Esophagus squamous epithelium (tissue), 5 donors: ENCODE data around the gene FRS3. TPM values are rescaled to one million over a fixed set of nuclear protein-coding genes. Genes with fewer than 3 reads are reported as not detected.

ENCODE experiments used
- DNase-seq: peaks from one replicate; lab custom pipeline; 2025; lab: John Stamatoyannopoulos, UW
- H3K27ac ChIP-seq, 4 donors: fragments of 200-600 bp; sonication (generic); one replicate each; pipeline ENCODE4 v1.5.1; 2016 to 2019; ENCODE audit warnings: mild to moderate bottlenecking in 1 of 4
- H3K27me3 ChIP-seq, 4 donors: fragments of 200-600 bp; sonication (generic); 1 replicate in 3 of 4; 2 replicates in 1 of 4; pipeline versions ENCODE4 v1.5.1 to v1.6.0; 2017 to 2021; ENCODE audit warnings: antibody characterized with exemption in 1 of 4
- H3K36me3 ChIP-seq, 3 donors: fragments of 200-600 bp; sonication (generic); one replicate each; pipeline ENCODE4 v1.5.1; 2016 to 2019
- H3K4me1 ChIP-seq, 3 donors: fragments of 200-600 bp; sonication (generic); one replicate each; pipeline ENCODE4 v1.5.1; 2017 to 2019
- H3K4me3 ChIP-seq, 4 donors: fragments of 200-600 bp; sonication (generic); 1 replicate in 3 of 4; 2 replicates in 1 of 4; pipeline ENCODE4 v1.5.1; 2016 to 2019; ENCODE audit warnings: mild to moderate bottlenecking in 2 of 4, moderate library complexity in 1 of 4
- H3K9me3 ChIP-seq, 3 donors: fragments of 200-600 bp; sonication (generic); one replicate each; pipeline ENCODE4 v1.5.1; 2016 to 2019
- CTCF ChIP-seq, 6 experiments: fragments of 450-650 bp in 4 of 6; fragments of 200-600 bp in 2 of 6; sonication (generic) in 2 of 6; IDR thresholded peaks; one replicate each; pipeline ENCODE4 v1.5.1; 2016 to 2019; ENCODE audit warnings: antibody characterized with exemption in 6 of 6, mild to moderate bottlenecking in 4 of 6, moderate library complexity in 4 of 6
- POLR2A ChIP-seq, 4 donors: fragments of 450-650 bp; IDR thresholded peaks; one replicate each; pipeline ENCODE4 v1.6.1; 2017; ENCODE audit warnings: antibody characterized with exemption in 4 of 4, mild to moderate bottlenecking in 4 of 4, moderate library complexity in 3 of 4
- WGBS, 2 donors: methylation state at CpG; one replicate each; pipeline ENCODE4 v1.1.5; 2018; 5-methylcytosine and 5-hydroxymethylcytosine counted together
- intact Hi-C: fragments of 100-400 bp; cut with DNase I; formaldehyde crosslinking; loops from one replicate; pipeline ENCODE4 v1.15.0; 2022
- total RNA-seq, 4 donors: library from RNA; depleted of rRNA; stranded (reverse); fragments of >200 nt; gene quantifications; one replicate each; pipeline ENCODE4 v1.1.0, GENCODE V29; 2016
- donor health status: DM: yes; HTN: yes; CAD: no.

FRS3 gene
- total RNA-seq, 4 donors from 2014 or later: 0.31 to 5.5 (median 1.5) TPM

GRCh38 chr6:41777551-41778285, 2.0 kb downstream of the FRS3 start:
- intact Hi-C loops: loop anchor here (10.0 kb wide), 1 partner anchor 173 kb away; no protein-coding TSS in a partner anchor
- Histone ChIP-seq H3K36me3 (peaks cover 4 to 47% (median 6%) of the 10 kb centered on the region in 3 donors), H3K9me3 (no peaks in the 10 kb centered on the region), H3K4me1 (peaks cover 19 to 36% (median 22%) of the 10 kb centered on the region in 3 donors), H3K27ac (peak overlapping the region in 1 of 4 donors; percentile 3), H3K27me3 (no peaks in the 10 kb centered on the region), H3K4me3 (no peak overlapping the region)
- DNase-seq: no peak
- no peak for TF ChIP-seq POLR2A (IDR thresholded peaks at IDR 0.05)
- TF ChIP-seq CTCF (IDR thresholded peaks at IDR 0.05): no peak
- WGBS, 2 donors: 78 to 80% methylated on average over 4 to 5 of the region's 5 CpGs

GRCh38 chr6:41775293-41775882, 4.3 kb downstream of the FRS3 start:
- intact Hi-C loops: loop anchor here (10.0 kb wide), 1 partner anchor 171 kb away; no protein-coding TSS in a partner anchor
- Histone ChIP-seq H3K4me3 (no peak overlapping the region), H3K36me3 (peaks cover 4 to 71% (median 15%) of the 10 kb centered on the region in 3 donors), H3K27ac (no peak overlapping the region), H3K4me1 (peaks cover 9 to 13% (median 9%) of the 10 kb centered on the region in 3 donors), H3K27me3 (no peaks in the 10 kb centered on the region), H3K9me3 (no peaks in the 10 kb centered on the region)
- TF ChIP-seq POLR2A (IDR thresholded peaks at IDR 0.05) (no peak), CTCF (IDR thresholded peaks at IDR 0.05) (no peak)
- DNase-seq: no peak
- 68% methylated on average over 3 of the region's 13 CpGs for WGBS, 2 donors

- intact Hi-C loops: loop anchor here (10.0 kb wide), 1 partner anchor 170 kb away; no protein-coding TSS in a partner anchor
- peaks cover 4 to 75% (median 15%) of the 10 kb centered on the region in 3 donors for H3K36me3 ChIP-seq
- TF ChIP-seq POLR2A (IDR thresholded peaks at IDR 0.05) (no peak), CTCF (IDR thresholded peaks at IDR 0.05) (no peak)
- H3K27ac ChIP-seq: no peak overlapping the region
- no peak overlapping the region for H3K4me3 ChIP-seq
- no peak for DNase-seq
- no peaks in the 10 kb centered on the region for H3K27me3 ChIP-seq
- peaks cover 7 to 13% (median 9%) of the 10 kb centered on the region in 3 donors for H3K4me1 ChIP-seq
- WGBS, 2 donors: 82 to 93% methylated on average over 3 of the region's 3 CpGs
- no peaks in the 10 kb centered on the region for H3K9me3 ChIP-seq
Measured at GRCh38 chr6:41774841-41775240, 4.9 kb downstream of the FRS3 start.

GRCh38 chr6:41771058-41771983, 8.4 kb downstream of the FRS3 start:
- H3K4me1 ChIP-seq: peaks cover 0 to 19% (median 12%) of the 10 kb centered on the region in 3 donors
- no peak for DNase-seq

More at GRCh38 chr6:41771058-41771983, 8.4 kb downstream of the FRS3 start:
- no peak overlapping the region for H3K4me3 ChIP-seq
- peaks cover 4 to 63% (median 15%) of the 10 kb centered on the region in 3 donors for H3K36me3 ChIP-seq
- intact Hi-C loops: loop anchor here (10.0 kb wide), 1 partner anchor 167 kb away; no protein-coding TSS in a partner anchor
- no peak overlapping the region for H3K27ac ChIP-seq
- no peaks in the 10 kb centered on the region for H3K27me3 ChIP-seq
- no peaks in the 10 kb centered on the region for H3K9me3 ChIP-seq
- TF ChIP-seq CTCF (IDR thresholded peaks at IDR 0.05) (no peak), POLR2A (IDR thresholded peaks at IDR 0.05) (no peak)
- 77 to 88% methylated on average over 2 to 9 of the region's 29 CpGs for WGBS, 2 donors
